IgD-negative memory B cell (primary cell): ENCODE data around the gene PHLPP2. TPM values are rescaled to one million over a fixed set of nuclear protein-coding genes. Genes with fewer than 3 reads are reported as not detected.

Source experiments
- polyA plus RNA-seq: library from polyadenylated mRNA; unstranded; fragments of 300-500 nt; fragmentation: Illumina TruSeq; gene quantifications from one replicate; pipeline ENCODE4 v1.2.3, GENCODE V29; 2021

PHLPP2 gene
- polyA plus RNA-seq, 1 donor from 2014 or later = 4.7 TPM

Other genes starting within 250 kb of the PHLPP2 start
- gene ZNF19, start 235.4 kb downstream of the PHLPP2 start, polyA plus RNA-seq = 2.5 TPM
- gene CHST4, start 198.3 kb downstream of the PHLPP2 start, polyA plus RNA-seq = not detected
- not detected for gene TAT, start 147.6 kb downstream of the PHLPP2 start, polyA plus RNA-seq
- not detected for gene MARVELD3, start 98.5 kb downstream of the PHLPP2 start, polyA plus RNA-seq
- gene AP1G1, start 84.1 kb upstream of the PHLPP2 start, polyA plus RNA-seq = 13.7 TPM
- 5.4 TPM for gene ATXN1L, start 121.3 kb upstream of the PHLPP2 start, polyA plus RNA-seq
- 34.3 TPM for gene ZNF821, start 159.5 kb upstream of the PHLPP2 start, polyA plus RNA-seq
- 161 TPM for gene IST1, start 170.8 kb upstream of the PHLPP2 start, polyA plus RNA-seq